SH-SY5Y (cell line): ENCODE measurements around the gene SERBP1.

Source experiments
- GATA2 ChIP-seq: IDR thresholded peaks from 2 replicates; pipeline ENCODE4 v1.6.1; 2011; ENCODE audit warnings: mild to moderate bottlenecking, low read depth, low read length
- GATA3 ChIP-seq: IDR thresholded peaks from 2 replicates; pipeline ENCODE4 v1.6.1; 2011; ENCODE audit warnings: low read depth, mild to moderate bottlenecking, low read length, moderate library complexity

SERBP1 gene

DNA sequence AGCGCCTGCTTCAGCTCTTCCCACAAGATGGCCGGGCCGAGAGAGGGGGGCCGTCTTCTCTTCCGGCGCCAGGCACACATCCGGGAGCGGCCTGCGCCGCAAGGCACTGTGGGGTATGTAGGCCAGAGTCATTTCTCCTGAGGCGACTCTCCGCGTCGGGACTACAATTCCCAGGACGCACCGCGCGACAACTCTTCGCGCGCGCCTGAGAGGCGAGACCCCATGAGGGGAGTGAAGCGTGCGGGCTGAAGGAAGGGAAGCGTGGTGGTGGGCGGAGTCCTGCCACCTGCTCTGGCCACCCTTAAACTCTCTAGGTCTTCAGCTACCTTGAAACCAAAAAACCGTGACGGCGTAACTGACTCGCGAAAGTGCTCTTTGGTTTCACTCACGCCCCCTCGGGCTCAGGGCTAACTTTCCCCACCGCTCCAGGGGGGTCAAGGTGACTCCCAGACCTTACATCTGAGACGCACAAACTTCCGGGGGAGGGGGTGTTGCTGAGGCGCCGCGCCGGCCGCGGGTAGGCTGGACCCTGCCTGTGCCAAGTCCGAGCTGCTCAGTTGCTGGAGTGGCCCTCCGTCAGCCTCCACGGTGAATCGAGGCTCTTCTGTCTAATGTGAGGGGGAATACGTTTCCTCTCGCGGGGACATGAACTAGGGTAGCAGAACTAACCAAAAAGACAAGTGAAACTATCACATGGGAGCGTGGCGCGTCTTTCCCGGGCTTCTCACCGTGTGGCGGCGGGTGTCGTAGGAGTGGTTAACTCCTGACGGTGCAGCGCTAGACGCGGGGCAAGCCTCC, at the start of gene SERBP1:
TSS of gene SERBP1 (minus strand) at position 45 of the 798 bp plus-strand sequence. CDS start 102 bp downstream, outside the sequence.
- TF ChIP-seq GATA2 (no peak), GATA3 (no peak)

DNA sequence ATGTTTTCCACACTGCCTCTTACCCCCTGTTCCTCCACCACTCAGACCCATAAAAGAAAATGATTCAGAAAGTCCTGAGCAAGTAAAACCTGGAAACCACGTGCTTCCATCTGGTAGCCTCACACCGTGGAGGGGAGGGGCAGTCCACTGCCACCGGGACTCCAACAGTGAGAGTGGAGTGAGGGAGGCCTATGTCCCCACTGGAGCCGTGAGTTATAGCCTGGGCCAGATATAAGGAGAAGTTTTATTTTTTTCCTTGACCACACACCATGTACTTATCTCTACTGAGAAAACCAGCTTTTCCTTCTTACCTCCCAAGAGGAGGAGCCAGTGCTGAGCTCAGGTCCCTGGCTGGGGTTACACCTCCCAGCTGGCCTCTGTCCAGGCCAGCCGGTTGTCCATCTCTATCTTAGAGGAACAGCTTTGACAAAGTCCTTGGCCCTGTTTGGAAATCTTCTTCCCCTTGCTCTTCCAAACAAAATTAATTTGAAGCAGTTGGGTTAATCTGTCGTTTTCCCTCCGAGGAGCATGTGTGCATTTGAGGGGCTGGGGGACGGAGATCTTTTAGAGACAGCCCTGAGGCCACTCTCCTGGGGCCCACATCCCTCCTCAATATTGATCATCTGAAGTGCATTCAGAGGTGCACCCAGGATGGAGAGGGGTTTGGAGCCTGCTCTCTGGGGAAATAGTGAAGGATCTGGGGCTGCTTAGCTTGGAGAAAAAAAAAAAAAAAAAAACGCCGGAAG, 49.1 kb upstream of the SERBP1 start:
- no peak for TF ChIP-seq GATA2
- TF ChIP-seq GATA3, result no peak

DNA sequence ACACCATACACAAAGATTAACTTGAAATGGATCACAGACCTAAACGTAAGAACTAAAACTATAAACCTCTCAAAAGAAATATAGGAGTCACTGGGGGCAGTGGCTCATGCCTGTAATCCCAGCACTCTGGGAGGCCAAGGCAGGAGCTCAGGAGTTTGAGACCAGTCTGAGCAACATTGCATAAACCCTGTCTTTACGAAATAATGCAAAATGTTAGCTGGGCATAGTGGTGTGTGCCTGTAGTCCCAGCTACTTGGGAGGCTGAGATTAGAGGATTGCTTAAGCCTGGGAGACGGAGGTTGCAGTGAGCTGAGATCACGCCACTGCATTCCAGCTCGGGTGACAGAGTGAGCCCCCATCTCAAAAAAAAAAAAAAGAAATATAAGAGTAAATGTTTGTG, 46.7 kb upstream of the SERBP1 start:
- TF ChIP-seq GATA3 (no peak), GATA2 (no peak)

DNA sequence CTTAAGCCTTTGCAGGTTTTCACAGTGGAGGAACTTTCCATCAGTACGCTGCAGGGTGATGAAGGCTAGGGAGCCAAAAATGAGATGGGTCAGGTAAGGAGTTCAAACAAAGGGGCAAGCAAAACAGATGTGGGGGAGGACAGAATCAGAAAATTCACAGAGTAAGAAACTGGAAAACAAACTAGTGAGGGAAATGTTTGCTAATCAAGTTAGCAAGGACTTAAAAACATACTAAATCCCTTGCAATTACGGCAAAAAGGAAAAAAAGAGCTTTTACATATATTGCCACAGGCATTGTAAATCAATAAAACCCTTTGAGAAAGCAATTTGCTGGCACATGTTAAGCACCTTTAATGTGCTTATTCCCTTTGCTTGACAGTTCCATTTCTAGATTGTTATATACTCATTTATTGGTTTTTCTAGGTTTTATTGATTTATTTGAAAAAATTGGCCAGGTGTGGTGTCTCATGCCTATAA, 45.8 kb upstream of the SERBP1 start:
- TF ChIP-seq GATA3, result no peak
- no peak for TF ChIP-seq GATA2

DNA sequence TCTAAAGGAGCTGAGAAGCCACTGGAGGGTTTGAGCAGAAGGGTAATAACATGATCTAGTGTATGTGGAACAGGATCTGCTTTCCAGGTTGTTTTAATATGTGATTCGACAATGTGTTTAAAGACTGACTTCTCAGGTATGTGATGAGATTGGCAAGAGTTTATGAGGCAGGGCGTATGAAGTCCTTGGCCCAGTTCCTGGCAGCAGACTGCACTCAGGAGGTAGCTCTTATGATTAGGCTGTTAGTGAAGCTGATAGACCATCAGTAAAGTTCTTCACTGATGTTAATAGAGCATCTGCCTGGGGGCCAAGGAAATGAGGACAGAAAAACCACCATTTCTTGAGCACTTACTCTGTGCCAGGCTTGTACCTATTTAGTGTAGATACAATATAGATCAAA, 41.9 kb upstream of the SERBP1 start:
- no peak for TF ChIP-seq GATA2
- no peak for TF ChIP-seq GATA3

DNA sequence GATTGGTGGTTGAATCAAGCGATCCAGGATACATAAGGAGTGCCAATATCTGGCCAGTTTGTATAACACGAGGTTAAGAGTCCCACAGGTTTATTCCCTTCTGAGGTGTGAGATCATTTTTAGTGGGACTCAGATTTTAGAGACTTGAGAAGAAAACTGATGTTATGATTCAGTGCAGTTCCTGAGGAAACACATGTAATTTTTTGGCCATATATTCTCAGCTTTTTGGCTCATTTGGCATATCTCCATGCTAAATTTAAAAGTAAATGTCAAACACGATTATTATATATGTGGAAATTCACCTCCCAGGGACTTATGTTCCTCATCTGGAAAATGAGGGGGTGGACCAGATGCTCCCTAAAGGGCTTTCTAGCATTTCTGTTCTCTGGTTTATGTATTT, 39.2 kb upstream of the SERBP1 start:
- no peak for TF ChIP-seq GATA2
- no peak for TF ChIP-seq GATA3

DNA sequence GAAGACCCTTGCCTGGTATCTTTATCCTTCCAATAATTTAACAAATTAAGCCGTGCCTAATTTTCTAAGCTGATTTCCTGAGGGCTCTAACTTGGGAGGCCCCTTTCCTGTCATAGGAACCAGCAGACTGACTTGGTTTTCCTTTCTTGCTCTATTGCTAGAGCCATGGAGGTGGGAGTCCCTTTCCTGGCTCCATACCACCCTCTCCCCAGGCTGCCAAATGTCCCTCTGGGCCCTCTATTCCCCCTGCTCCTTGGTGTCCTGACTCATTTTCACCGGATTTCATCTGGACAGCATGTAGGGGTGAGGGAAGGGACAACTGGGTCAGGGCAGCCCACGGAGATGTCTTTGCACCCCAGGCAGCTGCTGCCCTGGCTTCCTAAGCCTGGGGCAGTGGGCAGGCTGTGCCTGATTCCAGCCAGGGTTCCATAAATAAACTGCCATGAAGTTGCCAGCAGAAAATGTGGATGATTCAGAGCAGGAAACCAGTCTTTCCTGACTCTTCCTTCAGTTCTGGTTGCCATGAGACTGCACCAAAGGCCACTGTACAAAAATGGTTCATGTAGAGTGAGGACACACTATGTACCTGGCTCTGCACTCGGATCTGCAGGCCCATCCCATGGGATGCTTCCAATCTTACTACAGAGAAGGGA, 38.0 kb upstream of the SERBP1 start:
- no peak for TF ChIP-seq GATA3
- no peak for TF ChIP-seq GATA2

DNA sequence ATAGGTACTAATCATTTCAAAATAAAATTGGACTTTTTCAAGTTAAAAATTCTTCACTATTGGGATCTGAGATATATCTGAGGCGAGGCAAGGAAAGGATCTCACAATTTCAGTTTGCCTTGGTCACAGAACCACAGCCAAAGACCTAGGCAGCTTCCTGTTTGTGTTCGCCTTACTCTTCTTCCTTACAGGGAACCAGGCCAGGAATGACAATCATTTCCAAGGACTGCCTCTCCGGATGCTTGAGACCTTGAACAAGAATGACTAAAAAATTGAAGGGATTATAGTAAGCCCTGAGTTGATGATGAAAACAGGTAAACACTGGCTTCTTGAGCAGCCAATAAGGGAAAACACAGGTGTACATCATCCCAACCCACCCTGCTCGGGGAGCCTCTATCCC, 35.2 kb upstream of the SERBP1 start:
- TF ChIP-seq GATA3 (no peak), GATA2 (no peak)

DNA sequence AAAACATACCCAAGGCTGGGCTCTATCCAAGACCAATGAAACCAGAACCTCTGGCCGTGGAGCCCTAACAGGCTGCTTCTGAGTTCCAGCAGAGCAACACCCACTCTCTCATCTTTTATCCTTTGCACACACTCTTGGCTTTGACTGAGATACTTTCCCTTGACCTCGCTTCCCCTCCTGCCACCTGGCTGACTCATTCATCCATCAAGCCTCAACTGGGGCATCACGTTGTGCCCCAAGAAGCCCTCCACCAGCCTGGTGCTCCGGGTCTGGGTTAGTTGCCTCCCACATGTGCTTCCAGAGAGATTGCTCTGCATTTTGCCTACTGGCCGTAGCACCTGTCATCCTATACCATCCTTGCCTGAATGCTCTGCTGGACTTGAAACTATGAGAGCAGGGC, 34.5 kb upstream of the SERBP1 start:
- TF ChIP-seq GATA2, result no peak
- no peak for TF ChIP-seq GATA3

DNA sequence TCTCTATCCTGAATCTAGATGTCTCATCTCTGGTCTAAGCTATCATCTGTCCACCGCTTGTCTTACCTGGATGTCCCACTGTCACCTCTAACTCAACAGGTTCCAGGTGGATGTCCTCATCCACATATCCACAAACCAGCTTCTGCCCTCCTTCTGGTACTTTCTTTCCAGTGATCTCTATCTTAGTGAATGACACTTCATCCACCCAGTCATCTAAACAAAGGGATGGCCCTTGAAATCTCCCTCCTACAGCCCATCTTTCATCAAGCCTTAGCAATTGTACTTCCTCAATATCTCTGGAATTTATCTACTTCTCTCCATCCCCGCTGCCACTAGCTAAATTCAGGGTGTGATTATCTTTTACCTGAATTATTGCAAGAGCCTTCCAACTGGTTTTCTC, 33.9 kb upstream of the SERBP1 start:
- TF ChIP-seq GATA3, result no peak
- TF ChIP-seq GATA2, result no peak

DNA sequence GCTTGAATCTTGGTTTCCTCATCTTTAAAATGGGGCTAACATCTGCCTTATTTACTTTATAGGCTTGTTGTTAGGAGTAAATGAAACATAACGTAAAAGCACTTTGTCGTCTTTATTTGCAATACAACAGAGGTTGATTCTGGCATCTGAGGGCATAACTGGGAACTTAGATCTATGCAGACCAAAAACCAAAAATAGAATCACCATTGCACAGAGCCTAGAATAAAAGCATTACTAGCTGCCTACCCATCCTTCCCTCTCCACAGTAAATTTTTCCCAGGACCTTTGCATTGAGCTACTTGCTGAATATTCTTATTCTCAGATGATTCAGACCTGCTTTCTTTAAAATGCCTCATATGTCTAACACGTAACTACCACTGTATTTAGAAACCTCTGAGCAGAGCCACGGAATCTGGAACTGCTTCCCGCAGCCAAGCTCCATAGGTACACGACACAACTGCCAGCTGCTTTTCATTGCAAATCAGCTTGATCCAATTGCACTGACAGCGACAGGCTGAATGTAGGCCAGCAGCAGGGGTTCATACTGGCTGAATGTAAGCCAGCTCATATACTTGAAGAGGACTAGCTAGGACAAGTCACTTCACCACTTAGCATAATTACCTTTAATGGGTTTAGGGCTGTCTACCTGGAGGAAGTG, 33.2 kb upstream of the SERBP1 start:
- no peak for TF ChIP-seq GATA3
- no peak for TF ChIP-seq GATA2

DNA sequence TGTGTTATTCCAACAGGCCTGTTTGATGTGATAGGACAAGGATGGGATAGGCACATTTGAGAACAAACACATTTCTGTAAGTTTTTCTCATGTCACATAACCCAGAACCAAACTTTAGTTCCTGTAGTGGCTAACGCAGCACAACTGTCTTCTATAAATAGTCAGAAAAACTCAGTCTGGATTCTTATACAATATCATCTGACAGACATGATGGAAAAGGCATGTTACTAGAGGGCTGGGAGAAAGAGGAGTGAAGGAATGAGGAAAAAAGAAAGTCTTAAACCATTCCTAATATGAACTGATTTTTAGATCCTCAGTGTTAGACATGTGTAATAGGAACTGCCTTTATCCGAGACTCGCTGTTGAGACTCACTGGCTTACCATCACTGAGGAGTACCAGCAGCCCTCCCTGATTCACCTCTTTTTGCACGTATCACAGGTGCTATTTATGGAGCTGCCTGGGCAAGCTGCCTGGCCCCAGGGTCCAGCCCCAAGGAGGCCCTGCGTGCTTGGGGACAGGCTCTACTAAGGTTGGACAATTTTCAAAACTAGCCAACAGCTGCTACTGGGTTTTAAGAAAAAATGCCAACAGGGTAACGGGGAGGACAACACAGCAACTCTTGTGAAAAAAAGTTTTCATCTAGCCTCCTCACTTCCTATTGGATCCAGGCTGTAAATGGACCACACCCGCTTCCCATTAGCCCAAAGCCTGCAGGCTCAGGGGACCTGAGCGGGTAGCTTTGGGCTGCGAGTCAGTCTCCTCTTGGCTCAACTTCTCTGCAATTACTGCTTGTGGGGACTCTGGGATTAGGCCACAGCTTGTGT, 30.7 kb upstream of the SERBP1 start:
- no peak for TF ChIP-seq GATA2
- TF ChIP-seq GATA3, result no peak

DNA sequence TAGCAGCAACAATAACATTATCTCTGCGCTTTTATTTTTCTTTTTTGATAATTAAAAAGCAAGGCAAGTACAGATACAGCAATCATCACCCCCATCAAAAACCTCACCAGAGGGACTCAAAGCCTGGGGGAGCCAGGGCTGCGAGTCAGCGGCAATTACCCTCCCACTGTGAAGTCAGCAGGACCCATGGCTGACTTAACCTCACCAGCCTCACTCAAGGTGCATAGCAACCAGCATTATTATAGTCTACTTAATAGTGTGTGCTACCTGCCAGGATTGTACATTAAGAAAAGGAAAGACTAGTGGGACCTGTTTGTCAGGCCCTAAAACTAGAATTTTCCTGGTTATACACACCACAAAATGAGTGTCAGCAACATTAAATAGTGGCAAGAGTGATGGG, 28.9 kb upstream of the SERBP1 start:
- no peak for TF ChIP-seq GATA2
- no peak for TF ChIP-seq GATA3
